GM12878 (cell line): Measurements from ENCODE around the gene CLC. TPM values are rescaled to one million over a fixed set of nuclear protein-coding genes. Genes with fewer than 3 reads are reported as not detected.

ENCODE experiments used
- CBFB ChIP-seq: IDR thresholded peaks from 2 replicates; pipeline ENCODE4 v1.6.1; 2016; ENCODE audit warnings: antibody characterized with exemption, low read depth
- CEBPB ChIP-seq, 2 experiments: fragments of 150-350 bp in 1 of 2; IDR thresholded peaks; 2 replicates each; pipeline ENCODE4 v1.6.1; 2012 to 2014; ENCODE audit warnings: low read depth in 2 of 2, low read length in 2 of 2, borderline replicate concordance in 1 of 2, inconsistent platforms in 1 of 2
- CREM ChIP-seq: IDR thresholded peaks from 2 replicates; pipeline ENCODE4 v1.6.1; 2014; ENCODE audit warnings: antibody characterized with exemption, low read depth
- DPF2 ChIP-seq: fragments of 450-650 bp; IDR thresholded peaks from 2 replicates; pipeline ENCODE4 v1.6.1; 2017; ENCODE audit warnings: mild to moderate bottlenecking
- EED ChIP-seq: sonication (generic); IDR thresholded peaks from 2 replicates; pipeline ENCODE4 v1.6.1; 2016; ENCODE audit warnings: antibody characterized with exemption, low read depth
- IRF4 ChIP-seq: IDR thresholded peaks from 2 replicates; pipeline ENCODE4 v1.6.1; 2011; ENCODE audit warnings: low read depth, low read length
- KAT2A ChIP-seq: conservative IDR thresholded peaks from 2 replicates; pipeline ENCODE4 v1.6.1; 2011; ENCODE audit warnings: low read depth, low read length; ENCODE audit not compliant: control insufficient read depth
- MEF2B ChIP-seq: fragments of 450-650 bp; IDR thresholded peaks from 2 replicates; pipeline ENCODE4 v1.6.1; 2018; ENCODE audit warnings: mild to moderate bottlenecking, moderate library complexity; ENCODE audit not compliant: partially characterized antibody, poor library complexity, severe bottlenecking
- MTA2 ChIP-seq: fragments of 450-650 bp; IDR thresholded peaks from 2 replicates; pipeline ENCODE4 v1.6.1; 2016; ENCODE audit warnings: low read depth, mild to moderate bottlenecking, moderate library complexity
- MTA3 ChIP-seq: IDR thresholded peaks from 2 replicates; pipeline ENCODE4 v1.6.1; 2012; ENCODE audit warnings: low read length, inconsistent platforms, borderline replicate concordance
- MXI1 ChIP-seq: fragments of 150-350 bp; IDR thresholded peaks from 2 replicates; pipeline ENCODE4 v1.6.1; 2011; ENCODE audit warnings: low read depth, mild to moderate bottlenecking, inconsistent platforms, low read length, improper control_type of control experiment
- MYB ChIP-seq: fragments of 150-350 bp; IDR thresholded peaks from 2 replicates; pipeline ENCODE4 v1.6.1; 2014; ENCODE audit warnings: mild to moderate bottlenecking, low read depth, low read length, borderline replicate concordance
- NFIC ChIP-seq: IDR thresholded peaks from 2 replicates; pipeline ENCODE4 v1.6.1; 2012; ENCODE audit warnings: low read depth, mild to moderate bottlenecking, inconsistent platforms, low read length, moderate library complexity
- NR2C2 ChIP-seq: IDR thresholded peaks from 2 replicates; pipeline ENCODE4 v1.6.1; 2011; ENCODE audit warnings: borderline replicate concordance, low read depth; ENCODE audit not compliant: control insufficient read depth, insufficient read length
- POU2F2 ChIP-seq: IDR thresholded peaks from 3 replicates; pipeline ENCODE4 v1.6.1; 2011; ENCODE audit warnings: low read depth, mild to moderate bottlenecking, low read length, borderline replicate concordance
- RBBP5 ChIP-seq: fragments of 200-600 bp; sonication (generic); conservative IDR thresholded peaks from 2 replicates; pipeline ENCODE4 v1.6.1; 2016
- SREBF1 ChIP-seq: IDR thresholded peaks from 2 replicates; pipeline ENCODE4 v1.6.1; 2012; ENCODE audit warnings: mild to moderate bottlenecking, low read length
- STAT3 ChIP-seq: IDR thresholded peaks from 2 replicates; pipeline ENCODE4 v1.6.1; 2011; ENCODE audit warnings: low read depth, low read length, improper control_type of control experiment
- ZSCAN29 ChIP-seq: fragments of 450-650 bp; IDR thresholded peaks from 2 replicates; pipeline ENCODE4 v1.6.1; 2017; ENCODE audit warnings: mild to moderate bottlenecking, moderate library complexity
- polyA plus RNA-seq, 11 experiments: library from polyadenylated mRNA; depleted of rRNA in 4 of 11; unstranded in 6 of 11; stranded (reverse) in 5 of 11; fragments of >200 nt; fragmentation: Nextera tagmentation in 4 of 11; fragmentation: Illumina TruSeq in 1 of 11; extraction: Ambion mirVana in 4 of 11; extraction: Trizol in 1 of 11; gene quantifications; 1 replicate in 1 of 11; 2 replicates in 10 of 11; pipeline versions ENCODE4 v1.2.1 to v1.2.3, GENCODE V29; 2011 to 2016; ENCODE audit warnings: inconsistent platforms in 2 of 11, missing spikeins in 2 of 11, low read depth in 1 of 11
- total RNA-seq, 4 experiments: library from RNA; depleted of rRNA in 3 of 4; stranded (reverse); fragments of >200 nt in 3 of 4; fragmentation: Illumina TruSeq in 1 of 4; extraction: Trizol in 1 of 4; gene quantifications; 2 replicates each; pipeline versions ENCODE4 v1.2.1 to v1.2.3, GENCODE V29; 2013 to 2021
- TF ChIP-seq, protein P1 (sequence below): fragments of 450-650 bp; formaldehyde crosslinking; IDR thresholded peaks from 2 replicates; pipeline ENCODE4 v1.4.0; 2020; ENCODE audit warnings: mild to moderate bottlenecking, moderate library complexity
- TF ChIP-seq, protein P2 (sequence below): IDR thresholded peaks from 2 replicates; pipeline ENCODE4 v1.6.1; 2011; ENCODE audit warnings: borderline replicate concordance, low read depth, mild to moderate bottlenecking, moderate library complexity, low read length; ENCODE audit not compliant: insufficient read depth, poor library complexity, severe bottlenecking
- TF ChIP-seq, protein P3 (sequence below): fragments of 450-650 bp; IDR thresholded peaks from 2 replicates; pipeline ENCODE4 v1.6.1; 2017; ENCODE audit warnings: antibody characterized with exemption, mild to moderate bottlenecking, moderate library complexity
- TF ChIP-seq, protein P4 (sequence below): IDR thresholded peaks from 2 replicates; pipeline ENCODE4 v1.6.1; 2011; ENCODE audit warnings: borderline replicate concordance, low read depth, mild to moderate bottlenecking, moderate library complexity, mixed read lengths, low read length; ENCODE audit not compliant: insufficient read depth; ENCODE audit errors: extremely low read length

Gene CLC
- total and polyA plus RNA-seq, 10 of the 15 experiments (the other 5 are each of a cell fraction or from before 2014, with no cell fraction given): 0.18 to 0.36 (median 0.29) TPM; not detected in 4

DNA sequence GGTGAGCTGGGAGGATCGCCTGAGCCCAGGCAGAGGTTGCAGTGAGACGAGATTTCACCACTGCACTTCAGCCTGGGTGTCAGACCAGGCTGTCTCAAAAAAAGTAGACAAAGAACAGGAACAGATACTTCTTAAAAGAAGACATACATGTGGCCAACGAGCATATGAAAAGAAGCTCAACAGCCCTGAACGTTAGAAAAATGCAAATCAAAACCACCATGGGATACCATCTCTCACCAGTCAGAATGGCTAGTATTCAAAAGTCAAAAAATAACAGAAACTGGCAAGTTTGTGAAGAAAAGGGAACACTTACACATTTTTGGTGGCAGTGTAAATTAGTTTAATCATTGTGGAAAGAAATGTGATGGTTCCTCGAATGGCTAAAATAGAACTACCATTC, 36.5 kb downstream of the CLC start (continued):
- TF ChIP-seq, protein P1, sequence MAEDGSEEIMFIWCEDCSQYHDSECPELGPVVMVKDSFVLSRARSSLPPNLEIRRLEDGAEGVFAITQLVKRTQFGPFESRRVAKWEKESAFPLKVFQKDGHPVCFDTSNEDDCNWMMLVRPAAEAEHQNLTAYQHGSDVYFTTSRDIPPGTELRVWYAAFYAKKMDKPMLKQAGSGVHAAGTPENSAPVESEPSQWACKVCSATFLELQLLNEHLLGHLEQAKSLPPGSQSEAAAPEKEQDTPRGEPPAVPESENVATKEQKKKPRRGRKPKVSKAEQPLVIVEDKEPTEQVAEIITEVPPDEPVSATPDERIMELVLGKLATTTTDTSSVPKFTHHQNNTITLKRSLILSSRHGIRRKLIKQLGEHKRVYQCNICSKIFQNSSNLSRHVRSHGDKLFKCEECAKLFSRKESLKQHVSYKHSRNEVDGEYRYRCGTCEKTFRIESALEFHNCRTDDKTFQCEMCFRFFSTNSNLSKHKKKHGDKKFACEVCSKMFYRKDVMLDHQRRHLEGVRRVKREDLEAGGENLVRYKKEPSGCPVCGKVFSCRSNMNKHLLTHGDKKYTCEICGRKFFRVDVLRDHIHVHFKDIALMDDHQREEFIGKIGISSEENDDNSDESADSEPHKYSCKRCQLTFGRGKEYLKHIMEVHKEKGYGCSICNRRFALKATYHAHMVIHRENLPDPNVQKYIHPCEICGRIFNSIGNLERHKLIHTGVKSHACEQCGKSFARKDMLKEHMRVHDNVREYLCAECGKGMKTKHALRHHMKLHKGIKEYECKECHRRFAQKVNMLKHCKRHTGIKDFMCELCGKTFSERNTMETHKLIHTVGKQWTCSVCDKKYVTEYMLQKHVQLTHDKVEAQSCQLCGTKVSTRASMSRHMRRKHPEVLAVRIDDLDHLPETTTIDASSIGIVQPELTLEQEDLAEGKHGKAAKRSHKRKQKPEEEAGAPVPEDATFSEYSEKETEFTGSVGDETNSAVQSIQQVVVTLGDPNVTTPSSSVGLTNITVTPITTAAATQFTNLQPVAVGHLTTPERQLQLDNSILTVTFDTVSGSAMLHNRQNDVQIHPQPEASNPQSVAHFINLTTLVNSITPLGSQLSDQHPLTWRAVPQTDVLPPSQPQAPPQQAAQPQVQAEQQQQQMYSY: no peak
- no peak for TF ChIP-seq CEBPB (IDR thresholded peaks at IDR 0.05; ENCODE audit: borderline replicate concordance in 1 of 2, low read depth in 2 of 2, low read length in 2 of 2)
- peak; percentile 64 for TF ChIP-seq NFIC
- TF ChIP-seq CREM: 0 out of 2 replicates have a peak, but pooled peaks have one; percentile 15
- TF ChIP-seq IRF4: no peak
- TF ChIP-seq, protein P2, sequence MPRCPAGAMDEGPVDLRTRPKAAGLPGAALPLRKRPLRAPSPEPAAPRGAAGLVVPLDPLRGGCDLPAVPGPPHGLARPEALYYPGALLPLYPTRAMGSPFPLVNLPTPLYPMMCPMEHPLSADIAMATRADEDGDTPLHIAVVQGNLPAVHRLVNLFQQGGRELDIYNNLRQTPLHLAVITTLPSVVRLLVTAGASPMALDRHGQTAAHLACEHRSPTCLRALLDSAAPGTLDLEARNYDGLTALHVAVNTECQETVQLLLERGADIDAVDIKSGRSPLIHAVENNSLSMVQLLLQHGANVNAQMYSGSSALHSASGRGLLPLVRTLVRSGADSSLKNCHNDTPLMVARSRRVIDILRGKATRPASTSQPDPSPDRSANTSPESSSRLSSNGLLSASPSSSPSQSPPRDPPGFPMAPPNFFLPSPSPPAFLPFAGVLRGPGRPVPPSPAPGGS: peak; percentile 20
- no peak for TF ChIP-seq KAT2A
- TF ChIP-seq EED: no peak
- TF ChIP-seq, protein P3, sequence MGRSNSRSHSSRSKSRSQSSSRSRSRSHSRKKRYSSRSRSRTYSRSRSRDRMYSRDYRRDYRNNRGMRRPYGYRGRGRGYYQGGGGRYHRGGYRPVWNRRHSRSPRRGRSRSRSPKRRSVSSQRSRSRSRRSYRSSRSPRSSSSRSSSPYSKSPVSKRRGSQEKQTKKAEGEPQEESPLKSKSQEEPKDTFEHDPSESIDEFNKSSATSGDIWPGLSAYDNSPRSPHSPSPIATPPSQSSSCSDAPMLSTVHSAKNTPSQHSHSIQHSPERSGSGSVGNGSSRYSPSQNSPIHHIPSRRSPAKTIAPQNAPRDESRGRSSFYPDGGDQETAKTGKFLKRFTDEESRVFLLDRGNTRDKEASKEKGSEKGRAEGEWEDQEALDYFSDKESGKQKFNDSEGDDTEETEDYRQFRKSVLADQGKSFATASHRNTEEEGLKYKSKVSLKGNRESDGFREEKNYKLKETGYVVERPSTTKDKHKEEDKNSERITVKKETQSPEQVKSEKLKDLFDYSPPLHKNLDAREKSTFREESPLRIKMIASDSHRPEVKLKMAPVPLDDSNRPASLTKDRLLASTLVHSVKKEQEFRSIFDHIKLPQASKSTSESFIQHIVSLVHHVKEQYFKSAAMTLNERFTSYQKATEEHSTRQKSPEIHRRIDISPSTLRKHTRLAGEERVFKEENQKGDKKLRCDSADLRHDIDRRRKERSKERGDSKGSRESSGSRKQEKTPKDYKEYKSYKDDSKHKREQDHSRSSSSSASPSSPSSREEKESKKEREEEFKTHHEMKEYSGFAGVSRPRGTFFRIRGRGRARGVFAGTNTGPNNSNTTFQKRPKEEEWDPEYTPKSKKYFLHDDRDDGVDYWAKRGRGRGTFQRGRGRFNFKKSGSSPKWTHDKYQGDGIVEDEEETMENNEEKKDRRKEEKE: no peak
- TF ChIP-seq DPF2: no peak; the same call in 1 of the 2 replicates
- TF ChIP-seq, protein P4, sequence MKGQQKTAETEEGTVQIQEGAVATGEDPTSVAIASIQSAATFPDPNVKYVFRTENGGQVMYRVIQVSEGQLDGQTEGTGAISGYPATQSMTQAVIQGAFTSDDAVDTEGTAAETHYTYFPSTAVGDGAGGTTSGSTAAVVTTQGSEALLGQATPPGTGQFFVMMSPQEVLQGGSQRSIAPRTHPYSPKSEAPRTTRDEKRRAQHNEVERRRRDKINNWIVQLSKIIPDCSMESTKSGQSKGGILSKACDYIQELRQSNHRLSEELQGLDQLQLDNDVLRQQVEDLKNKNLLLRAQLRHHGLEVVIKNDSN: no peak
- TF ChIP-seq ZSCAN29: no peak
- TF ChIP-seq RBBP5: no peak
- TF ChIP-seq SREBF1: no peak
- TF ChIP-seq CBFB: no peak
- no peak for TF ChIP-seq STAT3
- TF ChIP-seq NR2C2: no peak
- peak; percentile 59 for TF ChIP-seq MEF2B
- TF ChIP-seq MTA3: no peak
- peak; percentile 26; the same call in 1 of the 2 replicates for TF ChIP-seq MXI1
- TF ChIP-seq MYB: peak; percentile 89
- TF ChIP-seq MTA2: peak; percentile 55; the same call in 1 of the 2 replicates
- TF ChIP-seq POU2F2: peak; percentile 94
